ENCODE measurements around the gene RIC8B. TPM values are rescaled to one million over a fixed set of nuclear protein-coding genes. Genes with fewer than 3 reads are reported as not detected.
A peak's percentile ranks its signal among the peaks of the same experiment; 100 is the strongest.

RIC8B gene
- total RNA-seq, 2 donors from 2014 or later: 15.6 to 22.1 TPM

DNA sequence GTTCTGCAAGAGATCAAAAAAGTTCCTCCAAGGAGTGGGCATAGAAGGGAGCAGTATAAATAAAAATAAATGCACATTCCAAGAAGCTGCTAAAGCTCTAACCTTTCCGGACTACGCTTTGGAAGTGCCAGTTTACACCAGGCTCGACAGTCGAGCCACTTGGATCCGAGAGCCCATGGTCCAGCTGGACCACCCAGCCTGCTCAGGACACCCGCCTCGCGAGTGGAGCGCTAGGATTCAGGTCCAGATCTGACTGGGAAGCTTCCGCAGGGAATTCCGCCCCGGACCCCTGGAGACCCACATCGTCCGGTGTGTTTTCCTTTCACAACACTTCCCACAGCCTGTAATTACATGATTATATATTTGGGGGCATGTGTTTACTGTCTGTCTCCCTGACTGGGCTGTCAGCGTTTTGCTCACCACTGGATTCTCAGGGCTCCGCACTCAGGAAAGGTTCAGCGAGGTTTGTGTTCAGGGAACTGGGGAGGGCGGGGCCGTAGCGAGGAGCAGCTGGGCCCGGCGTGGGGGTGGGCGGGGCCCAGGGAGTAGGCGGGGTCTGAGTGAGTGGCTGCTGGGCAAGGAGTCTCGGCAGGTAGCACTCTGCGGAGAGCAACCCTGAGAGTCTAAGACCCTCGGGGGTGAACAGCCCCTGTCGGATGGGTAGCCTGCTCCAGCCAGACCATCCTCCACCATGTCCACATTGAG lies 128.9 kb downstream of the RIC8B start:
- intact Hi-C loops (cut with DNase I): no loop called here
- ATAC-seq: peak; percentile 99
- 4 to 14% methylated on average over 25 to 28 of the region's 28 CpGs for WGBS, 2 donors
- DNase-seq: peak; percentile 86 to 93 (median 89)
- TF ChIP-seq CTCF (IDR thresholded peaks at IDR 0.05): no peak
- no peak for TF ChIP-seq POLR2A (IDR thresholded peaks at IDR 0.05)
- Histone ChIP-seq H3K27me3 (no peaks in the 10 kb centered on the region), H3K27ac (no peak overlapping the region), H3K4me3 (no peak overlapping the region), H3K4me1 (peaks cover 3% of the 10 kb centered on the region), H3K9me3 (no peaks in the 10 kb centered on the region), H3K36me3 (replicated peaks in 1 of 2; ENCODE audit: insufficient read depth in 1 of 2, low read depth in 2 of 2) (no peaks in the 10 kb centered on the region)

- Histone ChIP-seq H3K36me3 (replicated peaks in 1 of 2; ENCODE audit: insufficient read depth in 1 of 2, low read depth in 2 of 2) (no peaks in the 10 kb centered on the region), H3K4me1 (peaks cover 3% of the 10 kb centered on the region), H3K27ac (no peak overlapping the region), H3K9me3 (no peaks in the 10 kb centered on the region), H3K27me3 (no peaks in the 10 kb centered on the region), H3K4me3 (no peak overlapping the region)
- ATAC-seq: no peak
- DNase-seq: no peak
- 70 to 78% methylated on average over 2 of the region's 2 CpGs for WGBS, 2 donors
- TF ChIP-seq CTCF (IDR thresholded peaks at IDR 0.05) (no peak), POLR2A (IDR thresholded peaks at IDR 0.05) (no peak)
- intact Hi-C loops (cut with DNase I): no loop called here
Observed at GRCh38 chr12:106906715-106907114, 132.2 kb downstream of the RIC8B start.

GRCh38 chr12:106907411-106907810 lies 132.9 kb downstream of the RIC8B start:
- DNase-seq (no peak), ATAC-seq (no peak)
- Histone ChIP-seq H3K9me3 (no peaks in the 10 kb centered on the region), H3K4me1 (peaks cover 3% of the 10 kb centered on the region), H3K27me3 (no peaks in the 10 kb centered on the region), H3K36me3 (replicated peaks in 1 of 2; ENCODE audit: insufficient read depth in 1 of 2, low read depth in 2 of 2) (no peaks in the 10 kb centered on the region), H3K27ac (no peak overlapping the region), H3K4me3 (no peak overlapping the region)
- TF ChIP-seq POLR2A (IDR thresholded peaks at IDR 0.05) (no peak), CTCF (IDR thresholded peaks at IDR 0.05) (no peak)
- intact Hi-C loops (cut with DNase I): no loop called here
- 61 to 62% methylated on average over 5 of the region's 5 CpGs for WGBS, 2 donors

- WGBS, 2 donors: 75 to 83% methylated on average over 4 of the region's 4 CpGs
- Histone ChIP-seq H3K36me3 (replicated peaks in 1 of 2; ENCODE audit: insufficient read depth in 1 of 2, low read depth in 2 of 2) (no peaks in the 10 kb centered on the region), H3K27me3 (no peaks in the 10 kb centered on the region), H3K27ac (no peak overlapping the region), H3K4me3 (no peak overlapping the region), H3K4me1 (peaks cover 3% of the 10 kb centered on the region), H3K9me3 (no peaks in the 10 kb centered on the region)
- DNase-seq (no peak), ATAC-seq (no peak)
- no peak for TF ChIP-seq POLR2A (IDR thresholded peaks at IDR 0.05)
- no peak for TF ChIP-seq CTCF (IDR thresholded peaks at IDR 0.05)
- intact Hi-C loops (cut with DNase I): no loop called here
Observed at GRCh38 chr12:106907846-106908245, 133.4 kb downstream of the RIC8B start.

DNA sequence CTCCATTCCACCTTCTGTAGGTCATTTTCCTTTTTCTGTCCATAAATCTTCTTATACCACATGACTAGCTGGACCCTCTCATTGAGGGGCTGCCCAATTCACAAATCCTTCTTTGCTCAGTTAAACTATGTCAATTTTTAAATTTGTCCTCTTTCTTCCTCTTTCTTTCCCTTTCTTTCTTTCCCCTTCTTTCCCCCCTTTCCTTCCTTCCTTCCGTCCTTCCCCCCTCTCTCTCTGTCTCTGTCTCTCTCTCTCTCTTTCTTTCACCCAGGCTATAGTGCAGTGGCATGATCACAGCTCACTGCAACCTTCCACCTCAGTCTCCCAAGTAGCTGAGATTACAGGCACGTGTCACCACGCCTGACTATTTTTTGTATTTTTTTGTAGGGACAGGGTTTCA lies 134.1 kb downstream of the RIC8B start:
- Histone ChIP-seq H3K27me3 (no peaks in the 10 kb centered on the region), H3K4me1 (peaks cover 3% of the 10 kb centered on the region), H3K9me3 (no peaks in the 10 kb centered on the region), H3K4me3 (no peak overlapping the region), H3K27ac (no peak overlapping the region), H3K36me3 (replicated peaks in 1 of 2; ENCODE audit: insufficient read depth in 1 of 2, low read depth in 2 of 2) (no peaks in the 10 kb centered on the region)
- TF ChIP-seq POLR2A (IDR thresholded peaks at IDR 0.05) (no peak), CTCF (IDR thresholded peaks at IDR 0.05) (no peak)
- ATAC-seq (no peak), DNase-seq (no peak)
- intact Hi-C loops (cut with DNase I): no loop called here
- WGBS, 2 donors: 65 to 71% methylated on average over 3 of the region's 3 CpGs
